Mesenchymal stem cell (in vitro differentiated cells and primary cell): ENCODE measurements around the gene PCYOX1L.
A peak's percentile ranks its signal among the peaks of the same experiment; 100 is the strongest.

Experiments
- DNase-seq: peaks from one replicate; pipeline ENCODE4 v3.0.0-alpha.2; 2013
- H2AFZ ChIP-seq: one replicate; pipeline ENCODE4 v1.6.1; 2013; ENCODE audit warnings: low read depth, mild to moderate bottlenecking, control low read depth, inconsistent platforms, low read length, moderate library complexity
- H2AK5ac ChIP-seq: 2 replicates; pipeline ENCODE4 v1.6.1; 2013; ENCODE audit warnings: low read length, moderate library complexity, mild to moderate bottlenecking, inconsistent platforms; ENCODE audit not compliant: severe bottlenecking
- H2BK120ac ChIP-seq: one replicate; pipeline ENCODE4 v1.6.1; 2013; ENCODE audit warnings: low read depth, mild to moderate bottlenecking, inconsistent platforms, low read length, moderate library complexity
- H2BK12ac ChIP-seq, 2 experiments: one replicate each; pipeline ENCODE4 v1.6.1; 2013; ENCODE audit warnings: inconsistent platforms in 2 of 2, low read length in 2 of 2, mild to moderate bottlenecking in 2 of 2, moderate library complexity in 2 of 2, control low read depth in 1 of 2
- H2BK15ac ChIP-seq: one replicate; pipeline ENCODE4 v1.6.1; 2013; ENCODE audit warnings: mild to moderate bottlenecking, low read depth, inconsistent platforms; ENCODE audit not compliant: poor library complexity, severe bottlenecking
- H2BK5ac ChIP-seq: 2 replicates; pipeline ENCODE4 v1.6.1; 2013; ENCODE audit warnings: low read depth, mild to moderate bottlenecking, low read length, control low read depth, inconsistent platforms; ENCODE audit not compliant: poor library complexity, severe bottlenecking
- H3K14ac ChIP-seq, 2 experiments: one replicate each; pipeline ENCODE4 v1.6.1; 2013; ENCODE audit warnings: inconsistent platforms in 2 of 2, low read length in 2 of 2, control low read depth in 1 of 2, mild to moderate bottlenecking in 1 of 2, moderate library complexity in 1 of 2
- H3K18ac ChIP-seq, 2 experiments: one replicate each; pipeline ENCODE4 v1.6.1; 2013; ENCODE audit warnings: inconsistent platforms in 2 of 2, low read length in 2 of 2, control low read depth in 1 of 2, low read depth in 1 of 2, mild to moderate bottlenecking in 1 of 2
- H3K23ac ChIP-seq, 2 experiments: one replicate each; pipeline ENCODE4 v1.6.1; 2013; ENCODE audit warnings: inconsistent platforms in 2 of 2, low read length in 2 of 2, mild to moderate bottlenecking in 2 of 2, moderate library complexity in 2 of 2, control low read depth in 1 of 2
- H3K27ac ChIP-seq: 2 replicates; pipeline ENCODE4 v1.5.1; 2013; ENCODE audit warnings: mild to moderate bottlenecking, moderate library complexity, low read length, control low read depth, inconsistent platforms; ENCODE audit not compliant: poor library complexity, severe bottlenecking
- H3K27me3 ChIP-seq, 2 experiments: 2 replicates each; pipeline versions ENCODE4 v1.6.1 to v1.7.0; 2013; ENCODE audit warnings: low read length in 2 of 2, mild to moderate bottlenecking in 2 of 2, moderate library complexity in 2 of 2, control low read depth in 1 of 2, inconsistent platforms in 1 of 2; ENCODE audit not compliant: control insufficient read depth in 1 of 2, insufficient read depth in 1 of 2
- H3K36me3 ChIP-seq, 2 experiments: 2 replicates each; pipeline versions ENCODE4 v1.6.1 to v1.7.0; 2013; ENCODE audit warnings: low read length in 2 of 2, control low read depth in 1 of 2, inconsistent platforms in 1 of 2, low read depth in 1 of 2, mild to moderate bottlenecking in 1 of 2; ENCODE audit not compliant: insufficient read depth in 2 of 2, control insufficient read depth in 1 of 2
- H3K4ac ChIP-seq, 2 experiments: one replicate each; pipeline ENCODE4 v1.6.1; 2013; ENCODE audit warnings: inconsistent platforms in 2 of 2, low read length in 2 of 2, mild to moderate bottlenecking in 2 of 2, moderate library complexity in 2 of 2, control low read depth in 1 of 2, low read depth in 1 of 2
- H3K4me1 ChIP-seq: 2 replicates; pipeline ENCODE4 v1.6.1; 2013; ENCODE audit warnings: low read depth, low read length, control low read depth; ENCODE audit not compliant: control insufficient read depth, insufficient read depth
- H3K4me2 ChIP-seq: 2 replicates; pipeline ENCODE4 v1.6.1; 2013; ENCODE audit warnings: low read length, mild to moderate bottlenecking, inconsistent platforms; ENCODE audit not compliant: poor library complexity, severe bottlenecking
- H3K4me3 ChIP-seq, 2 experiments: 2 replicates each; pipeline versions ENCODE4 v1.5.1 to v1.7.0; 2013; ENCODE audit warnings: low read length in 2 of 2, mild to moderate bottlenecking in 2 of 2, control low read depth in 1 of 2, low read depth in 1 of 2; ENCODE audit not compliant: insufficient read depth in 1 of 2
- H3K79me1 ChIP-seq: replicated peaks from 2 replicates; pipeline ENCODE4 v1.6.1; 2013; ENCODE audit warnings: mild to moderate bottlenecking, control low read depth, low read length, inconsistent platforms; ENCODE audit not compliant: poor library complexity, severe bottlenecking
- H3K9ac ChIP-seq: 2 replicates; pipeline ENCODE4 v1.7.0; 2013; ENCODE audit warnings: mild to moderate bottlenecking, low read length, moderate library complexity
- H3K9me3 ChIP-seq: 2 replicates; pipeline ENCODE4 v1.7.0; 2013; ENCODE audit warnings: mild to moderate bottlenecking, low read length; ENCODE audit not compliant: control insufficient read depth
- H4K8ac ChIP-seq: one replicate; pipeline ENCODE4 v1.6.1; 2013; ENCODE audit warnings: inconsistent platforms, mild to moderate bottlenecking, low read length, moderate library complexity
- H4K91ac ChIP-seq: one replicate; pipeline ENCODE4 v1.6.1; 2013; ENCODE audit warnings: mild to moderate bottlenecking, low read length, inconsistent platforms
- WGBS: methylation state at CpG from one replicate; pipeline ENCODE4 v1.1.7; 2013; ENCODE audit warnings: mixed read lengths; 5-methylcytosine and 5-hydroxymethylcytosine counted together

The PCYOX1L gene

GRCh38 chr5:149404746-149405549 lies 47.1 kb downstream of the PCYOX1L start:
- Histone ChIP-seq H3K36me3 (peaks cover 0 to 3% of the 10 kb centered on the region in 2 experiments), H3K18ac (peak overlapping the region; percentile 97 to 100), H3K27me3 (no peaks in the 10 kb centered on the region), H3K79me1 (no peaks in the 10 kb centered on the region), H2BK15ac (peak overlapping the region; percentile 99), H2AK5ac (peak overlapping the region; percentile 98), H3K4me1 (peaks cover 46% of the 10 kb centered on the region), H3K14ac (peak overlapping the region; percentile 76 to 100), H2BK5ac (peak overlapping the region; percentile 39), H4K91ac (peak overlapping the region; percentile 100), H2BK120ac (peak overlapping the region; percentile 100), H3K27ac (peak overlapping the region; percentile 49), H3K4me3 (no peak overlapping the region), H3K23ac (peak overlapping the region in 1 of 2 experiments; percentile 97), H4K8ac (peak overlapping the region; percentile 100), H3K4me2 (peak overlapping the region; percentile 27), H3K9me3 (no peaks in the 10 kb centered on the region), H2AFZ (no peak overlapping the region), H3K9ac (no peak overlapping the region), H2BK12ac (peak overlapping the region; percentile 94 to 99), H3K4ac (peak overlapping the region; percentile 99 to 100)
- WGBS, result 8% methylated on average over 14 of the region's 17 CpGs
- DNase-seq, result peak; percentile 99

DNA sequence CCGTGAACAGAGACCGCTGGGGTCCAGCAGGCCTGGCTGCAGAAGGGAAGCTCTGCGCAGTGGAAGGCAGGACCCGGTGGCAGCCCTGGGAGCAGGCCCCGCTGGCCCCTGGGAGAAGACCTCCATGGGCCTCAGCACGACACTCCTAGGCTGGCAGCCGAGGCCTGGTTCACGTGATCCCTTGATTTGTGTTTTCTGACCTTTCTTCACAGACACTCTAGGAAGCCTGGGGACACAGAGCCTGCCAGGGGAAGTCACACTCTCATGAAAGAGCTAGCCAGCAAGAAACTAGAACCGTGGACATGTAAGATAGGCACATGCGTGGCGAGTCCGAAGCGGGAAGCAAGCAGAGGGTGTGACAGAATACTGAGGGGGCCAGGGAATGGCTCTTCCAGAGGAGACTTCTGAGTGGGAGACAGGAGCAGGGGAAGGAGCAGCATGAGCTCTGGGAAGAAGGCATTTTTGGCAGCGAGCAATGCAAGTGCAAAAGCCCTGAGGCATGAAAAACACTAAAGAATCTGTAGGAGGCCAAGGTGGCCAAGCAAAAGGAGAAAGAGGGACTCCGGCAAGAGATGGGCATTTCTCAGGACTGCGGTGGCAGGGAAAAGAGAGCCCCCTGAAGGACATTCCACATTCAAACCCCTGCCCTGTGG lies 47.8 kb downstream of the PCYOX1L start:
- Histone ChIP-seq H3K23ac (peak overlapping the region in 1 of 2 experiments; percentile 97), H2BK12ac (peak overlapping the region; percentile 94 to 99), H3K4me2 (no peak overlapping the region), H3K9me3 (no peaks in the 10 kb centered on the region), H2AK5ac (peak overlapping the region; percentile 98), H3K9ac (no peak overlapping the region), H3K14ac (peak overlapping the region; percentile 76 to 100), H3K36me3 (peaks cover 0 to 4% of the 10 kb centered on the region in 2 experiments), H3K4me3 (no peak overlapping the region), H3K79me1 (peaks cover 1% of the 10 kb centered on the region), H3K4me1 (peaks cover 49% of the 10 kb centered on the region), H2BK5ac (no peak overlapping the region), H3K27me3 (no peaks in the 10 kb centered on the region), H3K27ac (peak overlapping the region; percentile 49), H3K4ac (peak overlapping the region; percentile 99 to 100), H4K91ac (peak overlapping the region; percentile 100), H2AFZ (no peak overlapping the region), H4K8ac (peak overlapping the region; percentile 100), H3K18ac (peak overlapping the region; percentile 97 to 100), H2BK120ac (peak overlapping the region; percentile 100), H2BK15ac (peak overlapping the region; percentile 99)
- DNase-seq, result peak; percentile 59
- WGBS, result 69% methylated on average over 16 of the region's 16 CpGs

GRCh38 chr5:149406203-149406978 lies 48.5 kb downstream of the PCYOX1L start:
- WGBS, result 23% methylated on average over 9 of the region's 9 CpGs
- Histone ChIP-seq H3K27me3 (no peaks in the 10 kb centered on the region), H3K4me3 (peak overlapping the region; percentile 52 to 77), H2BK12ac (peak overlapping the region; percentile 94 to 99), H2AK5ac (peak overlapping the region; percentile 98), H4K91ac (peak overlapping the region; percentile 100), H3K9me3 (no peaks in the 10 kb centered on the region), H2BK5ac (peak overlapping the region; percentile 87), H3K18ac (peak overlapping the region; percentile 97 to 100), H3K4ac (peak overlapping the region; percentile 99 to 100), H3K9ac (peak overlapping the region; percentile 81), H3K4me1 (peaks cover 55% of the 10 kb centered on the region), H3K23ac (peak overlapping the region; percentile 9 to 67), H3K14ac (peak overlapping the region; percentile 39 to 90), H3K4me2 (peak overlapping the region; percentile 92), H3K79me1 (peaks cover 2% of the 10 kb centered on the region), H4K8ac (peak overlapping the region; percentile 100), H2BK15ac (peak overlapping the region; percentile 91), H2BK120ac (peak overlapping the region; percentile 100), H2AFZ (no peak overlapping the region), H3K27ac (peak overlapping the region; percentile 82), H3K36me3 (peaks cover 0 to 10% of the 10 kb centered on the region in 2 experiments)
- peak; percentile 87 for DNase-seq
